ENCODE measurements around the gene PDHB.

DNA sequence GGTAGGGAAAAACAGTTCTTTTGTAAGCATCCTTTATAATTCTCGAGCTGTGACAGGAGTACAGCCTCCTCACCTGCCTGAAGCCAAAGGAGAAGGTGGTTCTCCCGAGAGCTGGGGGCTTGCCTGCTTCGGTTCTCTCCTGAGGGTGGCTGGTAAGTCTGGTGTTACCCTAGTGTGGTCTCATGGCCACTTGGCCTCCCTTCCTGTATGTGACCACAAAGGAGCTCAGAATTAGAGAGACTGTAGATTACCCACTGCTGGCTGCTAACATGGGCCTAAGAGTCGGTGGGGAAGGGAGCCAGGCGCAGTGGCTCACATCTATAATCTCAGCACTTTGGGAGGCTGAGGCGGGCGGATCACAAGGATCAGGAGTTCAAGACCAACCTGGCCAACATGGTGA is 12.6 kb downstream of the PDHB start:
- TF ChIP-seq POLR2A (IDR thresholded peaks at IDR 0.05; ENCODE audit: low read depth, low read length) (no peak), DPF2 (IDR thresholded peaks at IDR 0.05) (no peak), NRF1 (conservative IDR thresholded peaks at IDR 0.05; ENCODE audit: low read depth, low read length) (no peak), TCF7 (IDR thresholded peaks at IDR 0.05; ENCODE audit: borderline replicate concordance) (no peak), REST (IDR thresholded peaks at IDR 0.05; ENCODE audit: low read depth, low read length) (no peak), POLR2AphosphoS5 (IDR thresholded peaks at IDR 0.05; ENCODE audit: low read length) (no peak), CREM (IDR thresholded peaks at IDR 0.05; ENCODE audit: low read depth) (no peak), MEF2B (IDR thresholded peaks at IDR 0.05; ENCODE audit: partially characterized antibody, poor library complexity, severe bottlenecking) (no peak), EZH2 (IDR thresholded peaks at IDR 0.05; ENCODE audit: borderline replicate concordance, control insufficient read depth, low read depth, low read length) (no peak)
- TF ChIP-seq, protein P1, sequence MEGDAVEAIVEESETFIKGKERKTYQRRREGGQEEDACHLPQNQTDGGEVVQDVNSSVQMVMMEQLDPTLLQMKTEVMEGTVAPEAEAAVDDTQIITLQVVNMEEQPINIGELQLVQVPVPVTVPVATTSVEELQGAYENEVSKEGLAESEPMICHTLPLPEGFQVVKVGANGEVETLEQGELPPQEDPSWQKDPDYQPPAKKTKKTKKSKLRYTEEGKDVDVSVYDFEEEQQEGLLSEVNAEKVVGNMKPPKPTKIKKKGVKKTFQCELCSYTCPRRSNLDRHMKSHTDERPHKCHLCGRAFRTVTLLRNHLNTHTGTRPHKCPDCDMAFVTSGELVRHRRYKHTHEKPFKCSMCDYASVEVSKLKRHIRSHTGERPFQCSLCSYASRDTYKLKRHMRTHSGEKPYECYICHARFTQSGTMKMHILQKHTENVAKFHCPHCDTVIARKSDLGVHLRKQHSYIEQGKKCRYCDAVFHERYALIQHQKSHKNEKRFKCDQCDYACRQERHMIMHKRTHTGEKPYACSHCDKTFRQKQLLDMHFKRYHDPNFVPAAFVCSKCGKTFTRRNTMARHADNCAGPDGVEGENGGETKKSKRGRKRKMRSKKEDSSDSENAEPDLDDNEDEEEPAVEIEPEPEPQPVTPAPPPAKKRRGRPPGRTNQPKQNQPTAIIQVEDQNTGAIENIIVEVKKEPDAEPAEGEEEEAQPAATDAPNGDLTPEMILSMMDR (IDR thresholded peaks at IDR 0.05 in 2 of 3, conservative IDR thresholded peaks at IDR 0.05 in 1 of 3; ENCODE audit: control insufficient read depth in 2 of 3, extremely low read depth in 1 of 3, insufficient read depth in 1 of 3, low read depth in 3 of 3, low read length in 3 of 3) = no peak
- TF ChIP-seq, protein P2, sequence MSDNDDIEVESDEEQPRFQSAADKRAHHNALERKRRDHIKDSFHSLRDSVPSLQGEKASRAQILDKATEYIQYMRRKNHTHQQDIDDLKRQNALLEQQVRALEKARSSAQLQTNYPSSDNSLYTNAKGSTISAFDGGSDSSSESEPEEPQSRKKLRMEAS (IDR thresholded peaks at IDR 0.05; ENCODE audit: low read depth, low read length) = no peak

Data from GM12878 (cell line).